Immature natural killer cell (primary cell): Measurements from ENCODE around the gene CAPN10. TPM values are rescaled to one million over a fixed set of nuclear protein-coding genes. Genes with fewer than 3 reads are reported as not detected.

Source experiments
- DNase-seq, 3 donors: peaks; one replicate each; pipeline ENCODE4 v3.0.0; 2022; ENCODE audit warnings: mixed read lengths in 1 of 3
- H3K27ac Mint-ChIP-seq, 6 donors: one replicate each; pipeline ENCODE4 v1.8.0; 2020; ENCODE audit warnings: mixed read lengths in 6 of 6, mild to moderate bottlenecking in 5 of 6, inconsistent platforms in 4 of 6, moderate library complexity in 3 of 6
- H3K27me3 Mint-ChIP-seq, 3 donors: one replicate each; pipeline ENCODE4 v1.8.0; 2020 to 2021; ENCODE audit warnings: low read depth in 3 of 3, mild to moderate bottlenecking in 3 of 3, mixed read lengths in 3 of 3, moderate library complexity in 3 of 3, inconsistent platforms in 1 of 3
- H3K36me3 Mint-ChIP-seq, 3 donors: one replicate each; pipeline ENCODE4 v1.8.0; 2020; ENCODE audit warnings: mixed read lengths in 3 of 3, inconsistent platforms in 2 of 3, mild to moderate bottlenecking in 2 of 3
- H3K4me1 Mint-ChIP-seq, 2 donors: one replicate each; pipeline ENCODE4 v1.8.0; 2020; ENCODE audit warnings: inconsistent platforms in 2 of 2, mild to moderate bottlenecking in 2 of 2, mixed read lengths in 2 of 2, moderate library complexity in 1 of 2
- H3K4me3 Mint-ChIP-seq, 5 donors: one replicate each; pipeline ENCODE4 v1.8.0; 2020; ENCODE audit warnings: mild to moderate bottlenecking in 5 of 5, mixed read lengths in 5 of 5, inconsistent platforms in 3 of 5, moderate library complexity in 3 of 5
- H3K9me3 Mint-ChIP-seq, 6 donors: one replicate each; pipeline ENCODE4 v1.8.0; 2020; ENCODE audit warnings: mild to moderate bottlenecking in 6 of 6, mixed read lengths in 6 of 6, inconsistent platforms in 4 of 6, moderate library complexity in 3 of 6
- polyA plus RNA-seq, 3 donors: library from polyadenylated mRNA; unstranded; fragments of 300-500 nt; fragmentation: Illumina TruSeq; gene quantifications; one replicate each; pipeline ENCODE4 v1.2.3, GENCODE V29; 2021

The CAPN10 gene
- polyA plus RNA-seq, 3 donors from 2014 or later: 9.7 to 22.5 (median 11.6) TPM

- no peak for DNase-seq
- Mint-ChIP-seq H3K4me3 (peak overlapping the region in 1 of 5 donors; percentile 17), H3K27me3 (peaks cover 0 to 12% (median under 1%) of the 10 kb centered on the region in 3 donors), H3K4me1 (peaks cover 65 to 86% of the 10 kb centered on the region in 2 donors), H3K27ac (no peak overlapping the region), H3K9me3 (no peaks in the 10 kb centered on the region), H3K36me3 (peaks cover 3 to 12% (median 8%) of the 10 kb centered on the region in 3 donors)
These were observed 2.8 kb upstream of the CAPN10 start for GRCh38 chr2:240583774-240584173.

- H3K27ac Mint-ChIP-seq: peak overlapping the region in 4 of 6 donors; percentile 14 to 71 (median 55)
- no peak for DNase-seq
These were observed 2.0 kb upstream of the CAPN10 start for GRCh38 chr2:240584486-240585031.

GRCh38 chr2:240585101-240585500 is 1.4 kb upstream of the CAPN10 start:
- Mint-ChIP-seq H3K36me3 (peaks cover 1 to 12% (median 7%) of the 10 kb centered on the region in 3 donors), H3K9me3 (no peaks in the 10 kb centered on the region), H3K27me3 (peaks cover 0 to 11% (median 0%) of the 10 kb centered on the region in 3 donors), H3K27ac (peak overlapping the region in 5 of 6 donors; percentile 14 to 71 (median 42)), H3K4me3 (peak overlapping the region; percentile 68 to 97 (median 95)), H3K4me1 (peaks cover 58 to 79% of the 10 kb centered on the region in 2 donors)
- DNase-seq: no peak

More at GRCh38 chr2:240584486-240585031, 2.0 kb upstream of the CAPN10 start:
- H3K4me1 Mint-ChIP-seq: peaks cover 62 to 84% of the 10 kb centered on the region in 2 donors
- peaks cover 0 to 11% (median 0%) of the 10 kb centered on the region in 3 donors for H3K27me3 Mint-ChIP-seq
- H3K36me3 Mint-ChIP-seq: peaks cover 3 to 14% (median 11%) of the 10 kb centered on the region in 3 donors
- H3K9me3 Mint-ChIP-seq: no peaks in the 10 kb centered on the region
- H3K4me3 Mint-ChIP-seq: peak overlapping the region; percentile 68 to 97 (median 95)

GRCh38 chr2:240585681-240586197 is 795 bp upstream of the CAPN10 start:
- DNase-seq: no peak
- peaks cover 0 to 7% (median 6%) of the 10 kb centered on the region in 3 donors for H3K36me3 Mint-ChIP-seq
- H3K4me1 Mint-ChIP-seq: peaks cover 54 to 72% of the 10 kb centered on the region in 2 donors

GRCh38 chr2:240586919-240587800 is 626 bp downstream of the CAPN10 start:
- peaks cover 0 to 7% (median 6%) of the 10 kb centered on the region in 3 donors for H3K36me3 Mint-ChIP-seq
- peak overlapping the region; percentile 83 to 96 (median 95) for H3K4me3 Mint-ChIP-seq
- DNase-seq: peak; percentile 41 to 59 (median 55)
- H3K4me1 Mint-ChIP-seq: peaks cover 55 to 67% of the 10 kb centered on the region in 2 donors
- H3K9me3 Mint-ChIP-seq: no peaks in the 10 kb centered on the region
- peaks cover 0 to 8% (median 0%) of the 10 kb centered on the region in 3 donors for H3K27me3 Mint-ChIP-seq
- H3K27ac Mint-ChIP-seq: peak overlapping the region; percentile 84 to 95 (median 91)

More at GRCh38 chr2:240585681-240586197, 795 bp upstream of the CAPN10 start:
- H3K27ac Mint-ChIP-seq: peak overlapping the region; percentile 91 to 97 (median 94)
- peaks cover 0 to 11% (median 0%) of the 10 kb centered on the region in 3 donors for H3K27me3 Mint-ChIP-seq
- H3K4me3 Mint-ChIP-seq: peak overlapping the region; percentile 93 to 97 (median 96)
- H3K9me3 Mint-ChIP-seq: no peaks in the 10 kb centered on the region

GRCh38 chr2:240588006-240588655 is 1.6 kb downstream of the CAPN10 start:
- peaks cover 0 to 8% (median 0%) of the 10 kb centered on the region in 3 donors for H3K27me3 Mint-ChIP-seq
- DNase-seq: no peak
- H3K4me1 Mint-ChIP-seq: peaks cover 49 to 57% of the 10 kb centered on the region in 2 donors
- peaks cover 0 to 7% (median 6%) of the 10 kb centered on the region in 3 donors for H3K36me3 Mint-ChIP-seq
- no peaks in the 10 kb centered on the region for H3K9me3 Mint-ChIP-seq
- H3K4me3 Mint-ChIP-seq: peak overlapping the region; percentile 83 to 96 (median 95)
- H3K27ac Mint-ChIP-seq: peak overlapping the region; percentile 55 to 95 (median 91)

- peak overlapping the region; percentile 2 to 95 (median 83) for H3K4me3 Mint-ChIP-seq
- peak overlapping the region in 5 of 6 donors; percentile 8 to 95 (median 47) for H3K27ac Mint-ChIP-seq
These were observed 2.1 kb downstream of the CAPN10 start for GRCh38 chr2:240588669-240589068.

GRCh38 chr2:240589375-240589774 is 2.8 kb downstream of the CAPN10 start:
- DNase-seq: no peak
- Mint-ChIP-seq H3K27ac (peak overlapping the region in 2 of 6 donors; percentile 25 to 49), H3K36me3 (peaks cover 0 to 7% (median 6%) of the 10 kb centered on the region in 3 donors), H3K27me3 (peaks cover 0 to 8% (median 0%) of the 10 kb centered on the region in 3 donors), H3K9me3 (no peaks in the 10 kb centered on the region), H3K4me1 (peaks cover 44 to 48% of the 10 kb centered on the region in 2 donors), H3K4me3 (no peak overlapping the region)

More at GRCh38 chr2:240588669-240589068, 2.1 kb downstream of the CAPN10 start:
- H3K36me3 Mint-ChIP-seq: peaks cover 0 to 7% (median 6%) of the 10 kb centered on the region in 3 donors
- peaks cover 46 to 52% of the 10 kb centered on the region in 2 donors for H3K4me1 Mint-ChIP-seq
- DNase-seq: no peak
- peaks cover 0 to 8% (median 0%) of the 10 kb centered on the region in 3 donors for H3K27me3 Mint-ChIP-seq
- H3K9me3 Mint-ChIP-seq: no peaks in the 10 kb centered on the region

- Mint-ChIP-seq H3K27ac (no peak overlapping the region), H3K4me3 (no peak overlapping the region), H3K9me3 (no peaks in the 10 kb centered on the region), H3K4me1 (peaks cover 38 to 42% of the 10 kb centered on the region in 2 donors), H3K27me3 (peaks cover 0 to 8% (median 0%) of the 10 kb centered on the region in 3 donors), H3K36me3 (peaks cover 0 to 7% (median 6%) of the 10 kb centered on the region in 3 donors)
- no peak for DNase-seq
These were observed 3.5 kb downstream of the CAPN10 start for GRCh38 chr2:240589850-240590525.

GRCh38 chr2:240590681-240591111 is 4.2 kb downstream of the CAPN10 start:
- Mint-ChIP-seq H3K4me3 (no peak overlapping the region), H3K9me3 (no peaks in the 10 kb centered on the region), H3K36me3 (peaks cover 0 to 7% (median 6%) of the 10 kb centered on the region in 3 donors), H3K27me3 (peaks cover 0 to 8% (median 0%) of the 10 kb centered on the region in 3 donors), H3K4me1 (peaks cover 32 to 35% of the 10 kb centered on the region in 2 donors), H3K27ac (no peak overlapping the region)
- DNase-seq: no peak

GRCh38 chr2:240591226-240591625 is 4.7 kb downstream of the CAPN10 start:
- Mint-ChIP-seq H3K27ac (no peak overlapping the region), H3K4me3 (no peak overlapping the region), H3K4me1 (peaks cover 27 to 31% of the 10 kb centered on the region in 2 donors), H3K36me3 (peaks cover 0 to 7% (median 6%) of the 10 kb centered on the region in 3 donors), H3K9me3 (no peaks in the 10 kb centered on the region), H3K27me3 (peaks cover 0 to 6% (median 0%) of the 10 kb centered on the region in 3 donors)
- DNase-seq: no peak

- Mint-ChIP-seq H3K4me3 (no peak overlapping the region), H3K27ac (no peak overlapping the region), H3K36me3 (peaks cover 0 to 7% (median 6%) of the 10 kb centered on the region in 3 donors), H3K27me3 (peaks cover 0 to 3% (median 0%) of the 10 kb centered on the region in 3 donors), H3K4me1 (peaks cover 27 to 31% of the 10 kb centered on the region in 2 donors), H3K9me3 (no peaks in the 10 kb centered on the region)
- no peak for DNase-seq
These were observed 5.2 kb downstream of the CAPN10 start for GRCh38 chr2:240591784-240592183.
